ENCODE measurements around the gene GRB2. TPM values are rescaled to one million over a fixed set of nuclear protein-coding genes. Genes with fewer than 3 reads are reported as not detected.

GRB2 gene
- total RNA-seq, 2 experiments from 2014 or later, result 244 to 308 TPM

DNA sequence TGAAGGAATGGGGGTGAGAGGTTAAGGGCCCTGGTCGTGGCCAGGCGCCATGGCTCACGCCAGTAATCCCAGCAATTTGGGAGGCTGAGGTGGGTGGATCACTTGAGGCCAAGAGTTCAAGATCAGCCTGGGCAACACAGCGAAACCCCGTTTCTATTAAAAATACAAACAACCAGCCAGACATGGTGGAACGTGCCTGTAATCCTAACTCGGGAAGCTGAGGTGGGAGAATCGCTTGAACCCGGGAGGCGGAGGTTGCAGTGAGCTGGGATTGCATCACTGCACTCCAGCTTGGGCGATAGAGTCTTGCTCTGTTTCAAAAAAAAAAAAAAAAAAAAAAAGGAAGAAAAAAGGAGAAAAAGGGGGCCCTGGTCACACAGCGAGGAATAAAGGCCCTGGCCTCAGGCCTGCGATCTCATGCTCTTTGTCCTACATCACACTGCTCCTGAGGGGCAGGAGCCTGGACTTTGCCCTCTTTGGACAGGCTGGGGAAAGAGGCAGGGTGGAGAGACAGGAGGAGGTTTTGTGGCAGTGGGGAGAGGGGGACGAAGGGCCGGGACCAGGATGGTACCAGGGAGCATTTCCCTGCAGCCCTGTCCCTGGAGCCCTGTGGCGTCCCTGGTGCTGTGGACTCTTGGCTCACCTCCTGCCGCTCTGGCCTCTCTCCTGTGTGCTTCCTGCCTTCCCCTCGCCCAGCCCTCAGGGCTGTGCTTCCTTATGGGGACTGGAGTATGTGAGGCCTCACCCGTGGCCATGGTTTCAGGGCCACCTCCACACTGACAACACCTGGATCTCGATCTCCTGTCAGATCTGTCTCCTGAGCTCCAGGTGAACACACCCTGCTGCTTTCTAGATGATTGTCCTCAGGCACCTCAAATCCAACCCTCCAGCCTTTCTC is 96.5 kb downstream of the GRB2 start:
- H3K27ac ChIP-seq (ENCODE audit: low read depth, low read length, poor library complexity, severe bottlenecking), result no peak overlapping the region
- TF ChIP-seq CTCF (conservative IDR thresholded peaks at IDR 0.05; ENCODE audit: low read length) (no peak), EZH2phosphoT487 (IDR thresholded peaks at IDR 0.05; ENCODE audit: borderline replicate concordance, low read depth, low read length) (no peak)
- H3K4me3 ChIP-seq (ENCODE audit: low read depth, low read length, poor library complexity, severe bottlenecking), result no peak overlapping the region
- no peak for DNase-seq (ENCODE audit: low spot score)
- no TSS peak for BruUV-seq (replicated peaks)
- no peaks in the 10 kb centered on the region for H4K20me1 ChIP-seq (ENCODE audit: insufficient read depth, low read length)
- CTCF ChIA-PET (ENCODE audit: unreplicated experiment), result no interaction called here
- no peaks in the 10 kb centered on the region for H3K79me2 ChIP-seq (ENCODE audit: insufficient read depth, low read depth, low read length)
- H3K4me2 ChIP-seq (ENCODE audit: low read length), result no peak overlapping the region
- H3K36me3 ChIP-seq (ENCODE audit: insufficient read depth, low read length), result no peaks in the 10 kb centered on the region
- H3K9me3 ChIP-seq (ENCODE audit: low read length), result no peaks in the 10 kb centered on the region
- POLR2A ChIA-PET, result interaction anchor here (0.8 to 1.7 kb wide), 5 partner anchors 11 to 37 kb away, joined by 3 to 8 read pairs (median 5); no protein-coding TSS in a partner anchor
- peaks cover 34% of the 10 kb centered on the region for H3K4me1 ChIP-seq (ENCODE audit: insufficient read depth, low read length, poor library complexity, severe bottlenecking)
- intact Hi-C loops (cut with micrococcal nuclease; ENCODE audit: unreplicated experiment), result no loop called here
- H3K9me2 ChIP-seq (ENCODE audit: insufficient read depth, low read length), result no peaks in the 10 kb centered on the region
- H2AFZ ChIP-seq (ENCODE audit: low read length), result no peak overlapping the region

DNA sequence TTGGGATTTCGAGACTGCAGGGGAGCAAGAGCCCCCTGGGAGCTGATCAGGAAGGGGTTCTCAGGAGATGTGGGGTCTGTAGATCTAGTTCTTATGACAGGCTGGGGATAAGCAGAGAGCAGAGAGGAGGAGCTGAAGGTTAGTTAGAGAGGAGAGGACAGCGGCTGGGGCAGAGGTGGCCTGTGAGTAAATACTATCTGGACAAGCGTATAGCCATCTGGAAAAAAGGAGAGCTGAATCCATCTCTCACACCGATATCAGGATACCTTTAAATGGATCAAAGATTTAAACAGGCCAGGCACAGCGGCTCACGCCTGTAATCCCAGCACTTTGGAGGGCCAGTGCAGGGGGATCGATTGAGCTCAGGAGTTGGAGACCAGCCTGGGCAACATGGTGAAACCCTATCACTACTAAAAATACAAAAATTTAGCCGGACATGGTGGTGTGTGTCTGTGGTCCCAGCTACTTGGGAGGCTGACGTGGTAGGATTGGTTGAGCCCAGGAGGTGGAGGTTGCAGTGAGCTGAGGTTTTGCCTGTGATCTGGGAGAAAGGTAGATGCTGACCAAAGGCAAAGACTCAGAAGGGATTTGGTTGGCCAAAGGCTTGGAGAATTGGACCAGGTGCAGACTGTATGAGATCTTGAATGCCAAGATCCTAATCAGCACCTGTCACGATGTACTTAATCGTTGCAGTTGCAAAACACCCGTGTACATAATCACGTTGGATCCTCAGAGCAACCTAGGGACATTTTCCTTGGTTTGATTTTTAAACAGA is 97.3 kb downstream of the GRB2 start:
- TF ChIP-seq CTCF (conservative IDR thresholded peaks at IDR 0.05; ENCODE audit: low read length) (no peak), EZH2phosphoT487 (IDR thresholded peaks at IDR 0.05; ENCODE audit: borderline replicate concordance, low read depth, low read length) (no peak)
- ChIA-PET CTCF (ENCODE audit: unreplicated experiment) (no interaction called here), POLR2A (interaction anchor here (1.3 to 2.3 kb wide), 3 partner anchors 11 to 101 kb away, joined by 4 to 11 read pairs (median 6); no protein-coding TSS in a partner anchor)
- Histone ChIP-seq H3K9me3 (ENCODE audit: low read length) (no peaks in the 10 kb centered on the region), H3K4me1 (ENCODE audit: insufficient read depth, low read length, poor library complexity, severe bottlenecking) (peaks cover 27% of the 10 kb centered on the region), H3K4me2 (ENCODE audit: low read length) (no peak overlapping the region), H3K27ac (ENCODE audit: low read depth, low read length, poor library complexity, severe bottlenecking) (no peak overlapping the region), H3K4me3 (ENCODE audit: low read depth, low read length, poor library complexity, severe bottlenecking) (no peak overlapping the region), H3K9me2 (ENCODE audit: insufficient read depth, low read length) (no peaks in the 10 kb centered on the region), H4K20me1 (ENCODE audit: insufficient read depth, low read length) (no peaks in the 10 kb centered on the region), H3K79me2 (ENCODE audit: insufficient read depth, low read depth, low read length) (no peaks in the 10 kb centered on the region), H2AFZ (ENCODE audit: low read length) (no peak overlapping the region), H3K36me3 (ENCODE audit: insufficient read depth, low read length) (no peaks in the 10 kb centered on the region)
- intact Hi-C loops (cut with micrococcal nuclease; ENCODE audit: unreplicated experiment), result no loop called here
- no peak for DNase-seq (ENCODE audit: low spot score)
- no TSS peak for BruUV-seq (replicated peaks)

Measured in OCI-LY7 (cell line).